HG03378 (cell line): ENCODE data around the gene FSTL5.
"Not testable (repeated sequence)": the region's sequence is repeated elsewhere in the genome, so short reads cannot be mapped to it uniquely, and the experiment has no call there.

ENCODE experiments used
- ATAC-seq: cut with Tn5 transposase; IDR thresholded peaks from one replicate; pipeline ENCODE4 v1.9.1; 2021; ENCODE audit warnings: mild to moderate bottlenecking, moderate library complexity; ENCODE audit not compliant: unreplicated experiment

Gene FSTL5

DNA sequence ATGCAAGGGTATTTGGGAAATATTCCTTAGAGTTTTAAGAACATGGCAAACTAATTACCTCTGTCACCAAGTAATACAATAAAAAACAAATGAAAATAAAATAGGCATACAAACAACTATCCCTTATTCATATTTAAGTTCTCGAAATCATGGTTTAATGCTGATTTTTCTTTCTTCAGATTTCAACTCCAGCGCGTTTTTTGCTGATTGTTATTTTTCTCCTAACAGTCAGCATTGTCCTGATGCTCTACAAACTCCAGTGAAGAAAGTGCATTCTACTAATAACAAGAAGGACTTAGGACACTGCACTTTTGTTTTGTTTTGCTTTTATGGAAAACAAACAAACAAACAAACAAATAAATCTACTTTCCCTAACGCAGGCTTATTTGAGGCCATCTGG, 282.4 kb downstream of the FSTL5 start:
- no peak for ATAC-seq

DNA sequence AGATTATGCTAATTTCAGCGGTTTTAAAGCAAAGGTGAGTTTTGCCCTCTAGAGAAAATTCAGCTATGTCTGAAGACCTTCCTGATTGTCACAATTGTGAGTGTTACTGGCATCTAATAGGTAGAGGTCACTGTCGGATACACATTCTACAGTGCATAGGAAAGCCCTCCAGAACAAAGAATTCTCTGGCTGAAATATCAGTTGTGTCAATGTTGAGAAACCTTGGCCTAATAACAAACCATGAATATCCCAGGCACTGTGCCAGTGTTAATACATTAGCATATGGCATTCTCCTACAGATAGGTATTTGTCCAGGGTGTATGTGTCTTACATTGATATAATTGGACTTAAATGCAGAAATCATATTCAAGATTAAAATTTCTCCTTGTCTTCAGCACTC, 294.3 kb downstream of the FSTL5 start:
- ATAC-seq, result no peak

DNA sequence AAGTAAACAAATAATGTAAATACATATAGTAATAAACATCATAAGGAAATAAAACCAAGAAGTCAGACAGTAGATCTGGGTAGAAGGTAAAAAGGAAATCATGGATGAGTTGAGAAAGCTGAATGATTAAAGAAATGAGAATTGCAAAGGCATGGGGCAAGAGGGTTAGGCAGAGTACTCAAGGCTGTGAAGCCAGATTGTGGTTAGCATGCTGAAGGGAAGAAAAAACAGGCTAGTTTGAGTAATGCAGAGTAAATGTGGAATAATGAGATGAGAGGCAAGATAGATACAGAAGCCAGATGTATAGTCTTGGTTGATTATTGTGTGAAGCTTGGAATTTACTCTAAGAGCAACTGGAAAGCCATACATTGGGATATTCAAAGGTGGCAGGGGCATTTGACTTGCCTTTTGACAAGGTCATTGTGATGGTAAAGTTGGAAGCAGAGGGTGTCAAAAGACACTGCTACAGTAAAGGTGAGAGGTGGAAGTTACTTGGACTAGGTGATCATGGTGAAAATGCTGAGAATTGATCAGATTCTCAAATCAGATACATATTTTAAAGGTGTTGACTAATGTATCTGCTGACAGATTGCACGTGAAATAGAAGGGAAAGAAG, 307.0 kb downstream of the FSTL5 start:
- ATAC-seq, result no peak

DNA sequence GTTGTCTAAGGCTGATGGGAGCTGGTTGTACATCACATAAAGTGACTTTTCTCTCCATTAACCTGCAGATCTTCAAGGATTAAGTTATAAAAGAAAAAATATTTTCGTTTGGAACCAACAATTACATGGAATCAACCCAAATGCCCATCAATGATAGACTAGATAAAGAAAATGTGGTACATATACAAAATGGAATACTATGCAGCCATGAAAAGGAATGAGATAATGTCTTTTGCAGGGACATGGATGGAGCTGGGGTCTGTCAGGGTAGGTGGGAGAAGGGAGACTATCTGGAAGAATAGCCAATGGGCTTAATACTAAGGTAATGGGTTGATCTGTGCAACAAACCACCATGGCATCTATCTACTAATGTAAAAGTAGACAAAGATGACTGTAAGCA, 313.2 kb downstream of the FSTL5 start:
- ATAC-seq, result no peak

DNA sequence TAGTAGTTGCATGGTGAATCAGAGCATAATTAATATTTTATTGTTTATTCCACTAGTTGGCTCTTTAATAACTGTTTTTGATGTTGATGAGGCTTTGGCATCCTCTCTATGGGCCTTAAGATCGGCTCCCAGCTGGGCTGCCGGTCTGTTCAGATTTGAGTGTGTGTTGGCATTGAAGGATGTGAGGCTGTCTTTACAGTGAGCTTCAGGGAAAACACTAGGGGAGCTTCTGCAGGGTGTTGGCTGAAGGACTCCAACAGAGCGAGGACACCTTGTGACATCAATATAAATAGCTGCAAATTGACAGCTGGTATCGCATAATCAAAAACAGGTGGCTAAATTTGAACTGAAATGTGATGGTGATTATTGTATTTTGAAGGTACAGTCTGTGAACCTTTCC, 322.0 kb downstream of the FSTL5 start:
- no peak for ATAC-seq

DNA sequence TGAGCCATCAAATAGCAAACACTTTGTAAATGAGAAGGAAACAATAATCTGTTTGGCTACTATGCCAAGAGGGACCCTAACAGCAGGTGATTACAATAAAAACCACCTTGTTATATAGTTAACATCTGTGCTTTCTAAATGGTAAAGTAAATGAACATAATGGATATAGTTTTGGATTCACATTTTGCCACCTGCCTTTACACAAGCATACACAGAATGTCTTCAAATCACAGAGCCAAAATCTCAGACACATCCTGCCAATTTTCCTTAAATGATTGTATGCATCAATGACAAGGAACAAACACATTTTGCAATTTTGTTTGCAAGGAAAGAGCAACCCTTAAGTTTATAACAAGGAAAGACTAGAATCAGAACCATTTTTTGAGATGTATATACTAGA, 334.2 kb downstream of the FSTL5 start:
- no peak for ATAC-seq

DNA sequence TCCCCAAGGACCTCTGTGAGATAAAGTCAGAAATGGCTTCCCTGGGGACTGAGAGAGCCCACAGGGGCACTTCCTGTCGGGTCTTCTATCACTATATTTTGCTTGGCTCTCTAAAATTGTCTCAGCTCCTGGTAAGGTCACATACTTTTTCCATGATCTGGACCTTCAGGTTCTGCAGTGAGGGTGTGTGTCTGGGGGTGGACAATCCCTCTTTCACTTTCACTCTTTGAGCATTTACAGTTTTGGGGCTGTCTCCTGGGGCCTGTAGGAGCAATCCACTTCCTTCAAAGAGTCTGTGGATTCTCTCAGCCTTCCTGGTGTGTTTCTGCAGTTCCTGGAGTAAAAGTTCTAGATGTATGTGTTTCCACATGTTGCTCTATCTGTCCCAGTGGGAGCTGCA, 335.7 kb downstream of the FSTL5 start:
- ATAC-seq, result no peak

DNA sequence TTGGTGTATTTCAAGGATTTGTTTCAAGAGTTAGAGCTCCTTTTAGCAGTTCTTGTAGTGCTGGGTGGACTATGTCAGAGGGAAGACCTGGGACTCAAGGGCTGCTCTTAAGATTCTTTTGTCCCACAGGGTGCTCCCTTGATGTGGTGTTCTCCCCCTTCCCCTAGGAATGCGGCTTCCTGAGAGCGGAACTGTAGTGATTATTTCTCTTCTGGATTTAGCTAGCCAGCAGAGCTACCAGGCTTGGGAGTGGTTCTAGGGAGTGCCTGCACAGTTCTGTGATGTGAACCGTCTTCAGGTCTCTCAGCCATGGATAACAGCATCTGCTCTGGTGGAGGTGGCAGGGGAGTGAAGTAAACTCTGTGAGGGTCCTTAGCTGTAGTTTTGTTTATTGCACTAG, 336.8 kb downstream of the FSTL5 start:
- ATAC-seq, result no peak

DNA sequence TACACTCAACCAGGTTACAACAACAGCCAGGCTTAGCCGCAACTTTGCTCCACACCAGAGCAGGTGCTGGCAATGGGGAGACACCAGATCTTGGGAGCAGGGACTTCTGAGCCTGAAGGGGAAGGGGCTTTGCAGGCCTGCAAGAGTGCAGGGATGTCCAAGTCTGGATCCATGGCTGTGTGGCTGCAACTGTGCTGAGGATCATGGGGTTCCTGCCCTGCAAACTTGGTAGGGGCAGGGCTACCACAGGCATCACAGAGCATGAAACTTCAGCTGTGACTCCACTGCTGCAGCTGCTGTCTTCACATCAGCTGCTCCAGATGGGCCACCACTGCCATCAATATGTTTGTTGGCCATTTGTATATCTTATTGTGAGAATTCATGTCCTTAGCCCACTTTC, 340.4 kb downstream of the FSTL5 start:
- ATAC-seq, result no peak

DNA sequence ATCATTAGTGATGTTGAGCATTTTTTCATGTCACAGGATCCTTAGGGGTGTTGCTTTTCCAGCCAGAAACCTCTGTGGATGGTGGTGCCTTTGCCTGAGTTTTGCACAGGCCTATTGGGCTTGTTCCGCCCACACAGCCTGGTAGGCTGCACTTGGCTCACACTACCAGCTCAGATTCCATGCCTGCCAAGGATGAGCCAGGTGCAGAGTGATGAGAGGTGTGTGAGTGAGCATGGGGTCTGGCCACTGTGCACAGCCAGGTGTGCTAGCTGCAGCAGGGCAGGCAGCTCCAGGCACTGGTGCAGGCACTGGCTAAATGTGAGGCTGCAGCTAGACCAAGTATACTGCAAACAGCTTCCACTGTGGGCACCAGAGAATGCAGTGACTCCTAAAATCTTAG, 341.6 kb downstream of the FSTL5 start:
- ATAC-seq, result no peak

DNA sequence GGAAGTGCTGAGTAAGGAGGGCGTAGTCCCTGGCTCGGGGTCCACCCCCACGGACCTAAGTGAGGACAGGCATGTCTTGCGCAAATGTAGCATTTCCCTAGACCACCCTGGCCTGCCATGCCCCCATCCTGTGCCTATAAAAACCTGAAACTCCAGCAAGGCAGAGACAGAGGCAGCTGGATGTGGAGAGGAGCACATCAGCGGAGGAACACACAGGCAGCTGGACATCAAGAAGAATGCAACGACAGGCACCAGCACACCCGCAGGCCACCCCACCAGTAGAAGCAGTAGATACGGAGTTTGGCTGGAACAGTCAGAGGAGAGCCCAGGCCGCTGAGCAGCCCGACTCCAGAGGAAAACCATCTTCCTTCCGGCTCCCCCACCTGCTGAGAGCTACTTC, 345.9 kb downstream of the FSTL5 start:
- ATAC-seq, result no peak

DNA sequence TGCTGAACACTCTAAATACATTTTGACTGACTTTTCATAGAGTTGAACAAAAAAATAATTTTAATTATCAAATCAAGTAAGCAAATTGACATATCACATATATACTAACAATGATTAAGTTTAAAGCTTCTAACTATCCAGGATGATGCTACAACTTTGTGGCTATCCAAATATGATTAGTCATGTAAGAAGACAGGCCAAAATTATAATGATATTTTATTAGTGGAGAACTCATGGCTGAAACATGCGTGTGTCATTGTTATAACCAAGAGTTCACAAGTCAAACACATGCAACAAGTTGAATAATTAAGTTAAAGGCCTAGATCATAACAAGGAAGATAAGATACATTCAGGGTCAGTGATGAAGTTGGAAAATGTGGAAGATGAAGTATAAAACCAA, 346.8 kb downstream of the FSTL5 start:
- no peak for ATAC-seq

DNA sequence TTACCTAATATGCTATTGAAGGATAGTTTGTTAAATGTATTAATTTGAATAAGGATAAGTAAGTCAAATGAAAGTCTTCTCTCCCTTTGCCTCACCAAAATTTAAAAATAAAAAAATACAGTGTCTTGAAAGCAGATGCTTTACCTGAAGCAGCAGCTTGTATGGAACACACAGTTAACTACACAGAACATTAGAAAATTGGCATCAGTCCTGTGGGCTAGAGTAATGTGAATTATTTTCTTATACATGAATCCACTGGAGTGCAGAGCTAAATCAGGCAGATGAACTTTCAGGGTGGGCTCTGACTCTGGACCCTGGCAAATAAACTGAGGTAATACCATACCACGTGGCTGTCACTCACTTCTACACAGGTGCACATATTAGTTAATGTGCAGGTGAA, 348.0 kb downstream of the FSTL5 start:
- ATAC-seq, result no peak

DNA sequence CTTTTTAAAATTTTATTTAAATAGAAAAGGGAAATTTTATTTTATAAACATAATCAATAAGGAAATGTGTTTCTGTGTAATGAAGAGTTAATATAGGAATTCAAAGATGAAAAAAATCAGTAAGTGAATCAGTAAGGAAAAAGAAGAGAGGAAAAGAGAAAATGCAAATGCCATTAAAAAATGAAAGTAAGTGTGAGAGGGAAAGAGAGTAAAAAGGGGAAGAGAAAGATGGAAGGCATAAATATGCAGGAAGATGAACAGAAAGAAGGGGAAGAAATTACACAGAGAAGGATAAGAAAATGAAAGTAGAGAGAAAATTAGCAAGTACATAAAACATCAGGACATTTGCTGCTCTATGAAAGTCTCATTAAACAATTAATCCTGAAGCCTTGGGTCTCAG, 349.9 kb downstream of the FSTL5 start:
- no peak for ATAC-seq

DNA sequence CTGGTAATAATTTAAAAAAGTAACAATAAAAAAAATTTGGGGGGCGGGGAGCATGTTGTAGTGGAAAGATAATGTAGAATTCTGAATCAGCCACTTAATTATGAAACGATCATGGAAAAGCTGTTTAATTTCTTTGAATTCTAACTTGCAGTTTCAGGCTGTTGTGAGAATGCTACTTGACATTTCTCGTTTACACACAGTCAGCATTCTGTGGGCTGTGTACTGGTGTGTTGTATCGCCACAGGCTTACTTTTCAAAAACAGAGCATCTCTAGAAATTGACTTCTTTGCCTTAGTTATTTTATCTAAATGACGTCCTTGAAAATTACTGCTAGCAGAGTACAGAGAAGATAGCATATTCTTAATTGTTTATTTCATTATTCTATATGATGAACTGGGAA, 350.4 kb downstream of the FSTL5 start:
- ATAC-seq, result no peak

DNA sequence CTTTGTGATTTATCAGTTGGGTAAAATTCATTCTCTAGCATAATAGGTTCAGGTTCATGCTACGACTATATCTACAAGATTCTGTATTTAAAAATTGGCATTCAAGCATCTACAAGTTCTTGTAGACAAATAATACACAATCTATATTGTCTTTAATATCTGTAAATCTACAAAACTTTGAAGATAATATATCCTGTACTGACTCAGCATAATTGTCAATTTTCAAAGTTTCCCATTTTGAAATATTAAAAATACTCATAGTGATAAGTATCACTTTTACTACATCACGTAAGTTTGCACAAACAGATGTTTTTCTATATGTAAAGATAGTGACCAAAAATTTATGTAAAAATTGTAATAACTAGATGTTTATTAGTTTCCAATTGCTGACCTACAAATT, 360.6 kb downstream of the FSTL5 start:
- no peak for ATAC-seq

DNA sequence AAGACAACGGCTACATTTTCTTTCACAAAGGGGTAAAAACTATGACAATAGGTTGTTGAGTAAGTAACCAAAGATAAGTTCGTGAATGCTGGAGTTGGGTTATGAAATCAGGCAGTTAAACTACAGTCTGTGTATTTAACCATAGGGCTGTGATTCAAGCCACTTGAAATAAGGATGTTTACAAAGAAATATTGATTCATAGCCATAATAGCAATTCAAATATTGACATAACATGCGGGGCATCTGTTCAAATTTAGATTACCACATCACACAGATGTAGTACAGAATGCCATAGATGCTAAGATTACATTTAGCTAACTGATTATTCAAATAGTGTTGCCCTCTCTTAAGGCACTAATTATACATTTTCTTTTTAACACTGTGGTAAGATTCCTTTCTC, 364.1 kb downstream of the FSTL5 start:
- ATAC-seq, result no peak

DNA sequence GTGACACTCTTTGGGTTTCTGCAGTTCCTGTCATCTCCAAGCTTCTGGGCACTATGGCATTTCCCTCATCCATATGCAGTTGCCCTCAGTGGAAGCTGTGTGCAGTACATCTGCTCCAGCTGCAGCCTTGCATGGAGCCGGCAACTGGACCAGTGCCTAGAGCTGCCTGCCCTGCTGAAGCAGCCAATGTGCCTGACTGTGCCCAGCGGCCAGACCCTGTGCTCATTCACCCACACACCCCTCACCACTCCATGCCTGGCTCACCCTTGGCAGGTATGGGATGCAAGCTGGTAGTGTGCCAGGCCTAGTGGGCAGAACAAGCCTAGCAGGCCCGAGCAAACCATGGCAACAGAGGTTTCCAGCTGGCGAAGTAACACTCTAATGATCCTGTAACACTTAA, 370.8 kb downstream of the FSTL5 start:
- ATAC-seq, result no peak

DNA sequence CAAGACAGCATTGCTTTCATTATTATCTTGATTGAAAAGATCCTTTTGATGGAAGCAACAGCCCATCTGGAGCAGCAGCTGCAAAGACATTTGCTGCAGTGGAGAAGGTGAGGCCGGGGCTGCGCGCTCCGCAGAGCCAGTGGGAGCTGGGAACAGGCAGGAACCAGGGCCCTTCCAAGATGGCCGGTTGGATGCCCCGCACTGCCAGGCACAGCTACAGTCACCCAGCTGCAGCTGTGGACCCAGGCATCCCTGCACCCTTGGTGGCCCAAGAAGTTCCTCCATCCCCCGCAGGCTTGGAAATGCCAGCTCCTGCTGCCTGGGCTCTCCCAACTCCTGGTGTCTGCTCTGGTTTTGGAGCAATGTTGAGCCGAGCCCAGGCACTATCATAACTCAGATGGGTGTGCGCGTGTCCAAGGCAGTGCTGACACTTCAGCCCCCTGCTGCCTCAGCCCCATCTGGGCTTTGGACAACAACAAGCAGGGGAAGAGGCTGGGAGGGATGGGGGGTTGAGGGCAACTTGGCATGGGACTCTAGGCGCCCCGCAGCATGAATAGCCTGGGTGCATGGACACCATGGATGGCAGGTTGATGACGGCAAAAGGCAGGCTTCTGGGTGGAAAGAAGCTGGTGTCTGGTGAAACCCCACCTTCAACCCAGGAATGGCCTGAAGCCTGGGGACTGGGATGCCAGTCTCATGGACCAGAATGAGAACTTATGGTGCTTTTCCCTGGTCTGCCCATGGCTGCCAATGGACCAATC, 371.8 kb downstream of the FSTL5 start:
- ATAC-seq, result no peak

DNA sequence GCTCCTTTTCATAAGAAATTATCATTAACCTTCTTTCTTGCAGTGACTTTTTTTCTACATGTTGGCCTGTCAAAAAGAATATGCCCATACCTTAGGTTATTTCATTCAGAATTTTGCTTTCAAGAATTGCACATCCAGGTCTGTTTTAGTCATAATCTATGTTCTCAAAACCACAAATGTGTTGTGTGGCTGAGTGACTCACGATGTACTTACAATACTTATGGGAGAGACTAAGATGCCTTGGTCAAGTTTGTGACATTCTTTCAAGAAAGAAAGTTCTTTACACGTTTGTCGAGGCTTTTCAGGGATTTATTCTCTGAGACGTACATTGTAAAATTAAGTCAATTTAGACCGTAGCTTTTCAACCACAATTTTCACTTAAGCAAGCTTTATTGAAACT, 396.7 kb downstream of the FSTL5 start:
- ATAC-seq, result no peak

DNA sequence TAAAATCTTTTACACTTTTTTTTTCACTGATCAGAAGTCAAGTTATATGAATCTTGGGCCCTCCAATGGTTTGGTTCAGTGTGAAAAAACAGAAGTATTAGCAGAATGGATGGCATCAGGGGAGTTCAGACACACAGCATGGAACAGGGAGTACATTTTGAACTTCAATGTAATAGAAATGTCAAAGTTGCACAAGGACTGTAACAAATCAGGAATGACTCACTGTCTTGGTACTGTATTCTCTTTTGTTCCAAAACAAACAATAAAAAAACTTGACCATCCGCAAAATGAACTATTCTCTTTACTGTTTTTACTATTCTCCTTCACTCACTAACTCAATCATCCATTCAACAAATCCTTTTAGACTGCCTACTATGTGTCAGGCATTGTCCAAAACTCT, 401.0 kb downstream of the FSTL5 start:
- no peak for ATAC-seq

DNA sequence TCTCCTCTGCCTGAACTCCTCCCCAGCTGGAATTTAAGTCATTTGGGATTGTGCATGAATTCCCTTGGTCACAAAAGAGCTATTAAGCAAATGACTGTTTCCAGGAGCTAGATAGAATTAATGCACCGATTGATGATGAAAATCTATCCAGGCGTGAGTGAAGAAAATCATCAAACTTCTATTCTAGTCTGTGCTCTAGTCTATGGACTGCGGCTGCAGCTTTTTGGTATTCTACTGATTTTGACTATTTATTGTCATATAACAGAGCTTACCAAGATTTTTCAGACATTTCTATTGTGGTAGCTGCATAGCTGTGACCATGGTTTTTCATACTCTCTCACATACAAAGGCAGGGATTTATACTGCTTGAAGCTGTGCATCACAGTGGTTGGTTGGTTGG, 403.8 kb downstream of the FSTL5 start:
- ATAC-seq, result no peak

DNA sequence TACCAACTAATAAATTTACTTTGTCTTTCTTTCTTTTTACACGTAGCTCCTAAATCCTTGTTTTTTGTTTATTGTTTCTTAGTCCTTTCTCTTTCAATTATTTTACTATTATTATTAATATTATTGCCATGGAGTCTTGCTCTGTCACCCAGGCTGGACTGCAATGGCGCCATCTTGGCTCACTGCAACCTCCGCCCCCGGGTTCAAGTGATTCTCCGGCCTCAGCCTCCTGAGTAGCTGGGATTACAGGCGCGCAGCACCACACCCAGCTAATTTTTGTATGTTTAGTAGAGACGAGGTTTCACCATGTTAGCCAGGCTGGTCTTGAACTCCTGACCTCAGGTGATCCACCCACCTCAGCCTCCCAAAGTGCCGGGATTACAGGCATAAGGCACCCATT, 405.4 kb downstream of the FSTL5 start:
- ATAC-seq, result not testable (repeated sequence)
